ENCODE measurements around the gene AGPAT3.

DNA sequence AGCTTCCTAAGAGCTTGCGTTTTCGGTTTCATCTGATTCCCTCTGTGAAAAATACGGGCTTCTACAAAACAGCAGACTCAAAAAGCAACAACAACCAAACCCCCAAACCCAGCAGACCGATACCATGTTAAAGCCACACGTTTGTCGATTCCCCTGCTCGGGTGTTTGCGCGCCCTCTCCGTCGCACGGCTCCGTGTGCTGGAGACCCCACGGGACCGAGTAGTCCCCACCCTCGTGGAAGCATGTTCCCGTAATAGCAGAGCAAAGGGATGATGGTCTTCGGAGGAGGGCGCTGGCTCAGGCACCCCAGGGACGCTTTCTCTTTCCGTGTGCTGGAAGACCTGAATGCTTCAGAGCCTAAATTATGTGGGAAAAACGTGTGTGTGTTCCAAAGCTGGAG, 42.7 kb downstream of the AGPAT3 start:
- TF ChIP-seq, protein P1, sequence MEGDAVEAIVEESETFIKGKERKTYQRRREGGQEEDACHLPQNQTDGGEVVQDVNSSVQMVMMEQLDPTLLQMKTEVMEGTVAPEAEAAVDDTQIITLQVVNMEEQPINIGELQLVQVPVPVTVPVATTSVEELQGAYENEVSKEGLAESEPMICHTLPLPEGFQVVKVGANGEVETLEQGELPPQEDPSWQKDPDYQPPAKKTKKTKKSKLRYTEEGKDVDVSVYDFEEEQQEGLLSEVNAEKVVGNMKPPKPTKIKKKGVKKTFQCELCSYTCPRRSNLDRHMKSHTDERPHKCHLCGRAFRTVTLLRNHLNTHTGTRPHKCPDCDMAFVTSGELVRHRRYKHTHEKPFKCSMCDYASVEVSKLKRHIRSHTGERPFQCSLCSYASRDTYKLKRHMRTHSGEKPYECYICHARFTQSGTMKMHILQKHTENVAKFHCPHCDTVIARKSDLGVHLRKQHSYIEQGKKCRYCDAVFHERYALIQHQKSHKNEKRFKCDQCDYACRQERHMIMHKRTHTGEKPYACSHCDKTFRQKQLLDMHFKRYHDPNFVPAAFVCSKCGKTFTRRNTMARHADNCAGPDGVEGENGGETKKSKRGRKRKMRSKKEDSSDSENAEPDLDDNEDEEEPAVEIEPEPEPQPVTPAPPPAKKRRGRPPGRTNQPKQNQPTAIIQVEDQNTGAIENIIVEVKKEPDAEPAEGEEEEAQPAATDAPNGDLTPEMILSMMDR (IDR thresholded peaks at IDR 0.05) = no peak
- TF ChIP-seq POLR2A (IDR thresholded peaks at IDR 0.05) = no peak

All from ovary (tissue), 3 donors.